ENCODE data around the gene TGFBR3.

- TF ChIP-seq CTCF (IDR thresholded peaks at IDR 0.05 in 4 of 5, conservative IDR thresholded peaks at IDR 0.05 in 1 of 5) (no peak), POLR2A (IDR thresholded peaks at IDR 0.05) (no peak)
Measured at GRCh38 chr1:91829293-91830153, 56.4 kb downstream of the TGFBR3 start.

Measured in gastrocnemius medialis (tissue), 4 donors.